HG02623 (cell line): ENCODE measurements around the gene TSC1.

Source experiments
- ATAC-seq: cut with Tn5 transposase; IDR thresholded peaks from one replicate; pipeline ENCODE4 v1.9.1; 2021; ENCODE audit warnings: moderate library complexity; ENCODE audit not compliant: unreplicated experiment

TSC1 gene

DNA sequence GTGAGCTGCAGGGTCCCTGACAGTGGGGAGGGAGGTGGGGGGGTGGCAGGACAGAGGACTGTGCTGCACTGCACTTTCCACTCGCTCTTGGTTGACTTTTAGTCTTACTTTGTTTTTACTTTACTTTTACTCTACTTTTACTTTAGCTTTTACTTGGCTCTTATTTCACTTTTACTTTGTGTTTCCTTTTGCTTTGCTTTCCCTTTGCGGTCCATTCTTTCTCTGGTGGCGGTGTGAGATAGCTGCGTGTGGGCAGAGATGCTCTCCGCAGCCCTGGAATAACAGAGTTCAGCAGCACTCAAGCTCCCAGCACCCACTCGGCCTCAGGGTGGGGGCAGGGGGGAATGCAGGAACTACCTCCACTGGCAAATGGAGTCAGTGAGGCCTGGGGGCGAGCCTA lies 71.0 kb downstream of the TSC1 start:
- no peak for ATAC-seq

DNA sequence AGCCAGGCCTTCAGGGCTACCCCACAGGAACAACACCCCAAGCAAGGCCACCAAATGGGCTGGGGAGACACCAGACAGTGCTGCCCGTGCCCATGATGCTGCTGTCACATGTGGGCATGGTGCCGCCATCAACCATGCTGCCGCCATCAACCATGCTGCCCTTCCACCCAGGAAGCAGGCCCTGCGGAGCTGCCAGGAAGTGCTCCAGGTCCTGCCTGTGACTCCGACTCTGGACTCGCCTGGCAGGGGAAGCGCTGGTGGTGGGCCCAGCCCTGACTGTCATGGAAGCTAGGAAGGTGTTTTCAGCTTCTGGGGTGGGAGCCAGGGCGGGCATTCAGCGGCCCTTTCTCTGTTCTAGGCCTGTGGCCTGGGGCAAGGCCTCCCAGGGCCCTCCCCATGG lies 75.2 kb downstream of the TSC1 start:
- no peak for ATAC-seq

DNA sequence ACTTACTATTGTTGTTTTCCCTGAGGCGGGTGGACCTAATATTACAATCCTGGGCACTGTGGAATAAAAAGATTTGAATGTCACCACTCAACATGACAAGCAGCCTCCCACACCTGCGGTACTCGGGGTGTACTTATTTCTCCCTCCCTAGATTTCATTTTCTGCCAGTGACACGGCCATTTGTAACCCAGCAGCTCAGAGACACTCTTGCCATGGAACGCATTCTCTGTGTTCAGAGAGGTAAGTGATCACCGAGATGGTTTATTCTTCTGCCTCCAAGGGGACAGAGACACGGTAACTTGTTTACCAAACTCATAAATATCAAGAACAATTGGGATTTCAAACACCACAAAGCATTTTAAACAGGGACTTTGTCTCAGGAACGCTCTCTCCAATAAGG lies 77.5 kb downstream of the TSC1 start:
- ATAC-seq: no peak

DNA sequence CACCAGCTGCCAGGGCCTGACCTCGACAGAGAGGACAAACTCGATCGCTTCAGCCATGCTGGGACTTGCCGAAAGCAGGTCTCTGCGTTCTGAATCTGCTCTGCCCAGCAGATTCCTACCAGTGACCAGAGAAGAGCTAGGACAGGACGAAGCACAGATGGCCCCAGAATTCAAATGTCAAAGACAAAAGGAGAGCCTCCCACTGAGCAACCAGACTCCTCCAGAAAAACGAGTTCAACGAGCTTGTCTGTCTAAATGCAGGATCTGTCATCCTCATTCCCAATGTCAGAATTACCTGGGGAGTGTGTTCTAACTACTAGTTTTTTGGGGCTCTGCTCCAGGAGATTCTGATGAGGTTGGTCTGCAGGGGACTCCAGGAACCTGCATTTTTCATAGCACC lies 79.7 kb downstream of the TSC1 start:
- no peak for ATAC-seq

DNA sequence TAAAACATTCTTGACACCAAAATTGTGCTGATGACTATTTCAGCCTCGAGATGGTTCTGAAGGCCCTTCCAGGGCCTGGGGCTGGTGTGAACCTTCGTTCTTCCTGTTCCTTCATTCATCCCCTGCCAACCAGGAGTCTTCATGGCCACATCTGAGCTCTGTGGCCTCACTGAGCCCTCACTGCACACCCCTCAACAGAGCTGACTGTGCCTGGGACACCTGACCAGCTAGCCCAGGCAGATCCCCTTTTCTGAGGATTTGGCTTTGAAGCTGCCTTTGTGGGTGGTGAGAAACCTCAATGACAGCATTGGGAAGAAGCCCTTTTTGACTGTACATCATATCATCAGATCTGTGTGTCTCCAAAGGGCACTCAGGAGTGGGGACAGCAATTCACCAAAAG lies 80.1 kb downstream of the TSC1 start:
- ATAC-seq: no peak

DNA sequence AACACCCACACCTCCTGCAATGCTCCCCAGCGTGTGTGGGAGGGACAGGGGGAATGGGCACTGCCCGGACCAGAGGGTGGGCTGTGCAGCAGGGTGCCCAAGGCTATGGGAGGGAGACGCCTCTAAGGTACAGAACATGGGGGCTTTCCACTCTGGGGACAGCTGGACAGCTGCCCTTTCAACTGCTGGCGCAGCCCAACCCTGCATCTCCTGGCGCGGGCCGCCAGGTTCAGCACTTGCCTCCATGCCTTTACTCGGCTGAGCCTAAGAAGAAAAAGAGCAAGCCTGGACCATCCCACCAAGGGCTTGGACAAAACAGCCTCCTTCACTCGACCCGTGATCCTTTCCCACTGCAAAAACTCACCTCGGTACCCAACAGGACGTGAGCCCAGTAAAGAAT lies 81.3 kb downstream of the TSC1 start:
- ATAC-seq: no peak

DNA sequence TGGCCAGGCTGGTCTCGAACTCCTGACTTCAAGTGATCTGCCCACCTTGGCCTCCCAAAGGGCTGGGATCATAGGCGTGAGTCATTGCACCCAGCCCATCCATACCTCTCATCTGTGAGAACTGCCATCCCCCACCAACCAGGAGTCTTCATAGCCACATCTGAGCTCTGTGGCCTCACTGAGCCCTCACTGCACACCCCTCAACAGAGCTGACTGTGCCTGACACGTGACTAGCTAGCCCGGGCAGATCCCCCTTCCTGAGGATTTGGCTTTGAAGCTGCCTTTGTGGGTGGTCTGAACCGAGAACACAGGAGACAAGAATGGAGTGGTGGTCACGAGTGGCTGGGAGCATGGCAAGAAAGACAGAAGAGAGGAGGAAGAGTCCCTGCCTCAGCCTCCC lies 81.9 kb downstream of the TSC1 start:
- no peak for ATAC-seq

DNA sequence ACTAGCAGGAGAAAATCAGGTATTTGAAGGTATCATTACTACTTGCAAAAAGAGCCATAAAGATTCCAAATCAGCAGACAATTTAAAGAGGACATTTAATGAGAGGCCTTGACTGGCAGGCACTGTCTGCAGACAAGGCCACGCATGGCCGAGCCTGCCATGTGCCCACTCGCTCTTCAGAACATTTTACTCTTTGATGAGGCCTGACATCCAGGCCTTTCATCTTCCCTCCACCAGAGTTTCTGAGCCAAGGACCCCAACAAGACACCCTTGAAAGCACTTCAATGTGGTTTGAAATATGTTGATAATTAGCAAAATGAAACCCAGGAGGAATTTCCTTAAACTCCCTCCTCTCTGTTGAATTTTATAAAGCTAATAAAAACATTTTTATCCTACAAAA lies 82.8 kb downstream of the TSC1 start:
- ATAC-seq: no peak

DNA sequence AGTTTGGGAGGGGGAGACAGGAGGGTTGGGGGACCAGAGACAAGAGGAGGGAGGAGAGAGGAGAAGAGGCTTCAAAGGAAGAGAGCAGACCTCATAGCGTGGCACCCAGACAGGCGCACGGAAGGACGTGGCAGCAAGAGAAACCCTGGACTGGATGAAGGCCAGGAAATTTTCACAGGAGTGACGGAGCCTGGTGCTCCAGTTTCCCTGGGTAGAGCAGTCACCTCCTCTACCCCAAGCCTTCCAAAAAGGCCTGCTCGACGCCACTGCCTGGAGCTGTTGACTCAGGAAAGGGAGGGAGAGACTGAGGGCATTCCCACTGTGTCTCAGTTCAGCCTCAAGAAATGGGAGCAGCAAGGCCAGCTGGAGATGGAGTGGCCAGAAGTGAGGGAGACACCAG lies 85.7 kb downstream of the TSC1 start:
- no peak for ATAC-seq

DNA sequence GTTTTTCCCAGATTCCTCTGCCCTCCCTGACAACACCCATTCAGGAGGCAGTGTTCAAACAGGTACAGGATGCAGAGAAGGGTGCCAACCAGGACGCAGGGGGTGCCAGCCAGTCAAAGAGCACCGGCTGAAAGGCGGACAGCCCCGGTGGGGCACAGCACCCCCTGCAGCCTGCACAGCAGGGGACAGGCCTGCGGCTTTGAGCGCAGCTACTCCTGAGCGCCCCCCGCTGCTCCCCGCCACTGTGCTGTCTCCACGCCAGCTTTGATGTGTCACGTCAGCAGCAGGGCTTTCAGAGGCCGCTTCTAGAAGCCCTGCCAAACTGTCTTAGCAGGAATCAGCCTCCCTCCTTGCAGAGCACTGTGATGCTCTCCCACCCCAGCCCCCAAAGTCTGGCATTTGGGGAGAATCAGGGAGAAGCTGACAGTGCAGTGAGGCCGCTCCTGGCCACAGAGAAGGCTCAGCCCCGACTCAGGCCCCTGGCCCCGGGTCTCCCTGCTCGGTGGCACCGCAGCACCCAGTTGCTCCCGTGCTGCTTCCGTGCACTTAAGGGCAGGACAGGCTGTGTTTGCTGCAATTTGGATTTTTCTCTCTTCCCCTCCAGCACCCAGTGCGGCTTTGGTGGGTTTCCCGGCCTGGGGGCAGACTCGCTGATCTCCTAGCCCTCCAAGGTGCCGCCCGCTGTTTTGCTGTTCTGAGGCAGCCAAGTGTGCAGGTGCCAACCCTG lies 86.6 kb downstream of the TSC1 start:
- no peak for ATAC-seq

DNA sequence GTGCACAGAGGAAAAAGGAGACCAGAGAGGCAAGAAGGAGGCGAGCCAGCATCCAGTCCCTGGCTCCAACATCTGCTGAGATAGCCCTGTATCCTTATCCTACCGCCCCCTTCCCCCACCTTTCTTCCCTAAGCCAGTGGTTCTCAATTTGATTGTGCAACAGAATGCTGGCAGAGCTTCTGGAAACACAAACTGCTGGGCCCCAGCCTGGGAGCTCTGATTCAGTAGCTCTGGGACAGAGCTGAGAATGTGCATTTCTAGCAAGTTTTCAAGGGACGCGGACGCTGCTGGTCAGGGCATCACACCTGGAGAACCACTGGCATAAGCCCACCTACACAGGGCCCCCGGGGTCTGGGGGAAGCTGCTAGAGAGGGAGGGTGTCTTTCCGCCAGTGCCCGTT lies 87.4 kb downstream of the TSC1 start:
- no peak for ATAC-seq

DNA sequence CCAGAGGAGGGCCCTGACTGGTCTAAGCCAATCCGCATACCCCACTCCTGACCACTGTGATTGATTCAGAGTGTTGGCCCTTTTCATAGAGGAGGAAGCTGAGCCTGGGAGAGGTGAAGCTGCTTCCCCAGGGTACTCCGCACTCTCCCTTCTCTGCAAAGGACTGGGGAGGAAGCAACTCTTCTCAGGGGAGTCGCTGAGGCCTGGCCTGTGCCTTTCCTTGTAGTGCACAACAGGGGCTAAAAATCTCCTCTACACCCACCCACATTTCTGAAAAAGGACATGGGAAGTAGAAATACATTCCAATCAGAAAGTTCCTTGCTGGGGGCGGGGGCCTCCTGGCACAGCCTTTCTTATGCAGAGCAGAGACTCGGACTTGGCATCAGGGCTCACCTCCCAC lies 88.5 kb downstream of the TSC1 start:
- no peak for ATAC-seq

DNA sequence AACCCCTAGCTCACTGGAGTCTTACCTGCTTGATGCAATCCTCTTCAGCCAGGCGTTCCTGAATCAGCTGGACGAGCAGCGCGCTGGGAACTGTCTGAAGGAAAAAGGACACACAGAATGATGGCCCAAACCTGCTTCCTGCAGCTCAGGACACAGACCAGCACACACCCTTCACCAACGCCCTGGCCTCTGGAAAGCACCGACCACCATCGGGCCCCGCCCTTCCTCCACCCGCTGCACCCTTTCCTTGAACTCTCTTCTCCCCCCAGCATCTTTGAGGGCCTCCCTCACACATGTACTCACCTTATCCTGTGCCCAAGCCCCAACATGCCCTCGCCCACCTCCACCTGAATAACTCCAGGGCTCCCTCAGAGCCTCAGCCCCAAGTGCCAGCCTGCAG lies 89.6 kb downstream of the TSC1 start:
- no peak for ATAC-seq

DNA sequence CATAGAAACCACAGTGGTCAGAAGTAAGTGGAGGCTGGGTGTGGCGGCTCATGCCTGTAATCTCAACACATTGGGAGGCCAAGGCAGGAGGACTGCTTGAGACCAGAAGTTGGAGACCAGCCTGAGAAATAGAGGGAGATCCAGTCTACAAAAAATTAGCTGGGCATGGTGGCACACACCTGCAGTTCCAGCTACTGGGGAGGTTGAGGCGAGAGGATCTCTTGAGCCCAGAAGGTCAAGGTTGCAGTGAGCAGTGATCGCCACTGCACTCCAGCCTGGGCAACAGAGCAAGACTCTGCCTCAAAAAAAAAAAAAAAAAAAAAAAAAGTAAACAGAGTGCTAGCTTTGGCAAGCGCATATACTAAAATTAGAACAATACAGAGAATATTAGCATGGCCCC lies 90.9 kb downstream of the TSC1 start:
- no peak for ATAC-seq

DNA sequence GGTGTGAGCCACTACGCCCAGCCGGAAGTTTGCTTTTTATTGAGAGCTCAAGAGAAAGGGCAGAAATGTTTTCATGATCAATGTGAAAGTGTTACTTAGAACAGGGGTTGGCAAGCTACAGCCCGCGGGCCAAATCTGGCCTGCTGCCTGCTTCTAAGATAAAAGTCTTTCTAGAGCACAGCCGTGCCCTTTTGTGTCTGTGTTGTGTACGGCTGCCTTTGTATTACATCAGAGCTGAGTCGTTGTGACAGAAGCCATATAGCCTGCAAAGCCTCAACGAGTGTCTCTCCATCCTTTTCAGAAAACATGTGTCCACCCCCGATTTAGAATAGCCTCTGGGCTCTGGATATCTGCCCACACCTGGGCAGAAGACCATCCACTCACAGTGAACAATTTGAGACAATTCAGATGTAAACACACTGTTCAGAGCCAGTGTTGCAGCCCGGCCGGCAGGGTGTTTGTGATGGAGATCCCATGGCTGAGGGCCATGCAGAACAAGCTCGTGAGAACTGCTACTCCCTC lies 95.2 kb downstream of the TSC1 start:
- no peak for ATAC-seq

DNA sequence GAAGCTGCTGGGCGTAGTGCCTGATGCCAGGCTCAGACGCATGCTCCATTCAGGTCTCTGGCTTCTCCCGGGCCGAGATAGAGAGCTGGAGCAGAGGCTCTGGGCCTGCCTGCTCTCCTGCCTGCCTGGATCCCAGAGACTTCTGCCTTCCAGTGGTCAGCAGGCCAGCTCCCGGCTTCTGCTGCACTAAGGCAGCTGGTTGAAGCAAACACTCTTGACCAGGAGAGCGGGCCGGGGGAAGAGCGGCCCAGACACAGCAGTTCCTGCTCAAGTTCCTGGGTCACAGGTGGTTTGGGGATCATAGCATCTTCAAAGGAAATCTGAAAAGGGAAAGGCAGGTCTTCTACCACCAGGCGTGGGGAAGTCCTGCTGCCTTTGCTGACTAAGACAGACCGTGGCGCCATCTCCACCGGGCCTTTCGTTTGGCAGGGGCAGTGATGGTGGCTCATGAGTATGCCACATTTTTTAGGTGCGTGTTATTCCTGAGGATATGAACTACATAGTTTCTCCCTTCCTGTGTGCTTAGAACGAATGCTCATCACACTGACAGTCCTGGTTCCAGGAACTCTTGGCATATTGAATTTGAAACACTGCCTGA lies 97.4 kb downstream of the TSC1 start:
- ATAC-seq: no peak

DNA sequence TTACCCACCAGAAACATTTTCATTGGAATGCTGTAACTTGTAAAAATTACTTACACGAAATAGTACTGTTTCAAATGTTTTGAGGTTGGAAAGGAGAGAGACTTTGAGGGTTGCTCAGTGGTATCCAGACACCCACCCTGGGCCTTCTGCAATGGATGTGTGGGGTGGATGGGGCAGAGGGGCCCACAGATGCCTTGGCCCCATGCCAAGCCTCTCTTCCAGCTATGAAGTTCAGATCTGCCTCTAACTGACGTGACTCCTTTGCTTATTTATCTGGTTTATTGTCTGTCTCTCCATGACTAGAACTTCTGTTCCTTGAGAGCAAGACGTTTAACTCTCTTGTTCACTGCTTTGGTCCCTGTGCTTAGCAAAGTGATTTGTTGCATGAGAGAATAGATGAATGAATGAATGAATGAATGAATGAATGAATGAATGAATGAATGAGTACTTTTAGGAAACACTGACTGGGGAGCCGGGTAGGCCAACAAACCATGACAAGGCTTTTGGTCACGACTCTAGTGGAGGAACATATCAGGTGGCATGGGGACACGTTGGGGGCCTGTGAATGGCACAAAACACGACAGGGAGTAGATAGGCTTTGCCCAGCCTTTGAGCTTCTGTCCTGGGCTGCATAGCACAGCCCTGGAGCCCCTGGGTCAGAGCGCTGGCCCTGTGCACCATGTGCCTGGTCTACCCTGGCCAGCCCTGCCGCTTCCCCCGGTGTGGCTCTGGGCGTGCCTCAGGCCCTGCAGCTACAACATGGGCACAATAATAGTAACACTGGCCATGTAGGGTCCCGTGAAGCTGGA lies 98.1 kb downstream of the TSC1 start:
- ATAC-seq: no peak

DNA sequence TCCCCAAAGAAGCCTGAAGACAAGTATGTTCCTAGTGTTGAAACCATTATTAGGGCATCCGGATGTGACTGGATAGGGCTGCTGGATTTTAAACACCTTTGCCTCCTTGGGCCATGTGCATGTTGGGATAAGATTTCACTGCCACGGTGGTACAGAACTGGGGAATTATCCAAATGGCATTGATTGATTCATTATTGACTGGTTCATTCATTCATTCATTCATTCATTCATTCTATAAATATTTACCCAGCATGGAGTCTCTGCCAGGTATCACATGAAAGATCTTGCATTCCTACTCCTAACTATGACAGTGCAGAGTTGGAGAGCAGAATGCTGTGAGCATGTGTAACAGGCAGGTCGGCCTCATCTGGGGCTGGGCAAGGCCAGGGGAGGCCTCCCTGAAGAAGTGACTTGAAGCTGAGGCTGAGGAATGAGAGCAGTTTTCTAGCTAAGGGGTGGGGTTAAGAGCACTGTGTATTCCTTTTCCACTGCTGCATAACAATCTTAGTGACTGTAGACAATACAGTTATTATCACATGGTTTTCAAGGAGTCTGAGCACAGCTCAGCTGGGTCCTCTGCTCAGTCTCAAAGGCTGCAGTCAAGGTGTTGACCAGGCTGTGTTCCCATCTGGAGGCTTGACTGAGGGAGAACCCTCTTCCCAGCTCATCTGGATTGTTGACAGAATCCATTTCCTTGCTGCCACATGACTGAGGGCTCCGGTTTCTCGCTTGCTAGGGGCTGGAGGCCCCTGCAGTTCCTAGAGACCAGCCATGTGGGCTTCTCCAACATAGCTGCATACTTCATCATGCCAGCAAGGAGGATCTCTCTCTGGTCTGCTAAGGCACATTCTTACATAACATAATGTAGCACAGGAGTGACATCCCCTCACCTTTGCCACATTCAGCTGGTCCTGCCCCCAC lies 102.0 kb downstream of the TSC1 start:
- ATAC-seq: no peak
